Transverse colon (tissue), 4 donors: ENCODE data around the gene MYO15B.

Source experiments
- EP300 ChIP-seq: sonication (generic); formaldehyde crosslinking; IDR thresholded peaks from one replicate; pipeline ENCODE4 v1.6.1; 2017; ENCODE audit warnings: antibody characterized with exemption, low read depth
- POLR2A ChIP-seq: fragments of 450-650 bp; IDR thresholded peaks from one replicate; pipeline ENCODE4 v1.6.1; 2016; ENCODE audit warnings: antibody characterized with exemption, mild to moderate bottlenecking, moderate library complexity
- POLR2AphosphoS5 ChIP-seq, 3 donors: sonication (generic); formaldehyde crosslinking; IDR thresholded peaks; one replicate each; pipeline ENCODE4 v1.6.1; 2016; ENCODE audit warnings: antibody characterized with exemption in 3 of 3
- TF ChIP-seq, protein P1 (sequence below), 5 experiments: fragments of 200-600 bp in 3 of 5; fragments of 450-650 bp in 2 of 5; sonication (generic) in 3 of 5; IDR thresholded peaks; 1 replicate in 2 of 5; 2 replicates in 3 of 5; pipeline ENCODE4 v1.5.1; 2016 to 2017; ENCODE audit warnings: antibody characterized with exemption in 5 of 5, inconsistent platforms in 3 of 5, mild to moderate bottlenecking in 2 of 5, moderate library complexity in 1 of 5

DNA sequence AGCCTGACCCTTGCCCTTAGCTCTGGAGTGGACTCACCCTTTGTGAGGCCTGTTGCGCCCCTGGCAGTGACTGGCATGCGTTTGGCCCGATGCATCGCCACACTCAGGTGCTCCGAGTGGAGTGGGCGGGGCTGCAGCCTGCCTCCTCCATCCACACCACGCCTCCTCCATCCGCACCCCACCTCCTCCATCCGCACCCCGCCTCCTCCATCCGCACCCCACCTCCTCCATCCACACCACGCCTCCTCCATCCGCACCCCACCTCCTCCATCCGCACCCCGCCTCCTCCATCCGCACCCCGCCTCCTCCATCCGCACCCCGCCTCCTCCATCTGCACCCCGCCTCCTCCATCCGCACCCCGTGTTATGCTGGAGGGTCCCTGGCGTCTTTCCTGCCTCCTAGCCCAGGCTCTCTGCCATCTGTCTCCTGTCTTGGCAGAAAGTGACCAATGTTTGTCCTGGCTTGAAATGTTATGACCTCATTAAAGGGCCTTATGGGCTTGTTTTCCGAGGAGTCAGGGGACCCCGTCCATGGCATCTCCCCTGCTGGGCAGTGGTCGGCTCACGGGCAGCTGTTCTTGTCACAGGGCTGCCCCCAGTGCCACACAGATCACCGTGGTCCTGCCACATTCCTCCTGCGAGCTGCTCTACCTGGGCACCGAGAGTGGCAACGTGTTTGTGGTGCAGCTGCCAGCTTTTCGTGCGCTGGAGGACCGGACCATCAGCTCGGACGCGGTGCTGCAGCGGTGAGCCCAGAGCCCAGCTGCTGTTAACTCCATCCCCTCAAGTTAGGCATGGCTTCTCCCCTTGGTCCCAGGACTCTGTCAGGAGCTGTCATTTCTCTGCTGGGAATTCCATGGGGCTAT, 28.7 kb upstream of the MYO15B start:
- TF ChIP-seq POLR2A: no peak
- TF ChIP-seq, protein P1, sequence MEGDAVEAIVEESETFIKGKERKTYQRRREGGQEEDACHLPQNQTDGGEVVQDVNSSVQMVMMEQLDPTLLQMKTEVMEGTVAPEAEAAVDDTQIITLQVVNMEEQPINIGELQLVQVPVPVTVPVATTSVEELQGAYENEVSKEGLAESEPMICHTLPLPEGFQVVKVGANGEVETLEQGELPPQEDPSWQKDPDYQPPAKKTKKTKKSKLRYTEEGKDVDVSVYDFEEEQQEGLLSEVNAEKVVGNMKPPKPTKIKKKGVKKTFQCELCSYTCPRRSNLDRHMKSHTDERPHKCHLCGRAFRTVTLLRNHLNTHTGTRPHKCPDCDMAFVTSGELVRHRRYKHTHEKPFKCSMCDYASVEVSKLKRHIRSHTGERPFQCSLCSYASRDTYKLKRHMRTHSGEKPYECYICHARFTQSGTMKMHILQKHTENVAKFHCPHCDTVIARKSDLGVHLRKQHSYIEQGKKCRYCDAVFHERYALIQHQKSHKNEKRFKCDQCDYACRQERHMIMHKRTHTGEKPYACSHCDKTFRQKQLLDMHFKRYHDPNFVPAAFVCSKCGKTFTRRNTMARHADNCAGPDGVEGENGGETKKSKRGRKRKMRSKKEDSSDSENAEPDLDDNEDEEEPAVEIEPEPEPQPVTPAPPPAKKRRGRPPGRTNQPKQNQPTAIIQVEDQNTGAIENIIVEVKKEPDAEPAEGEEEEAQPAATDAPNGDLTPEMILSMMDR (IDR thresholded peaks at IDR 0.05): no peak
- TF ChIP-seq POLR2AphosphoS5 (IDR thresholded peaks at IDR 0.05): peak in 1 of 3 donors; percentile 7
- TF ChIP-seq EP300: no peak
